ENCODE data around the gene KRT2.

KRT2 gene

DNA sequence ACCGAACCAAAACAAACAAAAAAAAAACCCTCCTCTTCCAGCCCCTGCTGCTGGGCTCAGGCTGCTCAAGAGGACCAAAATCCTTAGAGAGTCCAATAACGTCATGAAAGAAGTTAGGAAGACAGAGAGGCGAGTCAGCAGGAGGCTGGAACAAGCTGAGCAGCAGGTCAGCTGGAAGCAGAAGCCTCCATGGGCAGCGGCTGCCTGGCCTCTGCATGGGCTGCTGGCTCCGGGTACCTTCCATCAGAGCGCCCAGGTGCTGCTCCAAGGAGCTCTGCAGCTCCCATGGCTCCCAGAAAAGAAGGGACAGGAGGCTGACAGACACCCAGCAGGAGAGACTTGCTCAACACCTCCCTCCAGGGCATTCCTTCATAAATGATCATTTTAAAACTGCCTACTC, 3.2 kb upstream of the KRT2 start:
- DNase-seq (ENCODE audit: insufficient read length, low spot score) (no peak), FAIRE-seq (no peak)
- TF ChIP-seq, protein P1, sequence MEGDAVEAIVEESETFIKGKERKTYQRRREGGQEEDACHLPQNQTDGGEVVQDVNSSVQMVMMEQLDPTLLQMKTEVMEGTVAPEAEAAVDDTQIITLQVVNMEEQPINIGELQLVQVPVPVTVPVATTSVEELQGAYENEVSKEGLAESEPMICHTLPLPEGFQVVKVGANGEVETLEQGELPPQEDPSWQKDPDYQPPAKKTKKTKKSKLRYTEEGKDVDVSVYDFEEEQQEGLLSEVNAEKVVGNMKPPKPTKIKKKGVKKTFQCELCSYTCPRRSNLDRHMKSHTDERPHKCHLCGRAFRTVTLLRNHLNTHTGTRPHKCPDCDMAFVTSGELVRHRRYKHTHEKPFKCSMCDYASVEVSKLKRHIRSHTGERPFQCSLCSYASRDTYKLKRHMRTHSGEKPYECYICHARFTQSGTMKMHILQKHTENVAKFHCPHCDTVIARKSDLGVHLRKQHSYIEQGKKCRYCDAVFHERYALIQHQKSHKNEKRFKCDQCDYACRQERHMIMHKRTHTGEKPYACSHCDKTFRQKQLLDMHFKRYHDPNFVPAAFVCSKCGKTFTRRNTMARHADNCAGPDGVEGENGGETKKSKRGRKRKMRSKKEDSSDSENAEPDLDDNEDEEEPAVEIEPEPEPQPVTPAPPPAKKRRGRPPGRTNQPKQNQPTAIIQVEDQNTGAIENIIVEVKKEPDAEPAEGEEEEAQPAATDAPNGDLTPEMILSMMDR (IDR thresholded peaks at IDR 0.05; ENCODE audit: insufficient read depth, missing control alignments): no peak

DNA sequence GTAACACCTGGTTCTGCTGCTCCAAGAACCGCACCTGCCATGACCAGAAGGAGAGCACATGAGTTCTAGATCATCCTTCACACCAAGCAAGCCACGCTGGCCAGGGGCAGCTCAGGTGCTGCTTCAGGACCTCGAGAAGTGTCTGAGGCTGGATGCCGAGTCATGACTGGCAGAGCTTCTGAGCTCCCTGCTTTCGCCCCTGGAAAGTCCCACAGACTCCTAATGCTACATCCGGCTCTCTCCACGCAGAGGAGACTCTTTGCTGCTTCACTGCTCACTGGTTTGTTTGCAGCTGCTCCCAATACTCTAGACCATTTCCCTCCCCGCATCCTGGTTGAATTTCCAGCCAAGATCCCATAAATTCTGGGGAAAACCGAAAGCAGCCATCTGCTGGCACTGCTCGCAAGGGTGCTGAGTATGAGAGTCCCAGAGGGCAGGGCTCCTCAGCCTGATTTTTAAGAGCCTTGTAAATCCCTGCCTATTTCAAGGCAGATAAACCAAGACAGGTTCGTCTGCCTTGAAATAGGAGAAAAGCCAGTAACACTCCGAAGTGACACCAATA, 1.4 kb downstream of the KRT2 start:
- TF ChIP-seq, protein P1 (IDR thresholded peaks at IDR 0.05; ENCODE audit: insufficient read depth, missing control alignments): no peak
- no peak for DNase-seq (ENCODE audit: insufficient read length, low spot score)
- FAIRE-seq: no peak

DNA sequence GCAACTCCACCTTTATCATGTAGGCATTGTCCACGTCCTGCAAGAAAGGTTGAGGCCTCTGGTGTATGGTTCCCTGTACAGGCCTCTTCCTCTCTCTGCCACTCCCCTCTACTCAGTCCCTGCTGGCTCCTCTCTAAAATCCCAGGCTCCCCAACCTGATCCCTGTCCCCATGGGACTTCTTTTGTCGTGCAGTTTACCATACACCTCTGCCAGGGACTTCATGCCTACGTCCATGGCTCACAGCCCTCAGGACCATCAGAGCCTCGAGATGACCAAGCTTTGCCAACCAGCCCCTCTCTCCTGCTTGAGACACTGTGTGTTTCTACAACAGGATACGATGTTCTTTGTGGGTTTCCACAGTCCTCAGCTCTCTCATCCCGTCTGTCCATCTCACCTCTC, 2.9 kb downstream of the KRT2 start:
- FAIRE-seq (no peak), DNase-seq (ENCODE audit: insufficient read length, low spot score) (no peak)
- TF ChIP-seq, protein P1 (IDR thresholded peaks at IDR 0.05; ENCODE audit: insufficient read depth, missing control alignments): no peak

DNA sequence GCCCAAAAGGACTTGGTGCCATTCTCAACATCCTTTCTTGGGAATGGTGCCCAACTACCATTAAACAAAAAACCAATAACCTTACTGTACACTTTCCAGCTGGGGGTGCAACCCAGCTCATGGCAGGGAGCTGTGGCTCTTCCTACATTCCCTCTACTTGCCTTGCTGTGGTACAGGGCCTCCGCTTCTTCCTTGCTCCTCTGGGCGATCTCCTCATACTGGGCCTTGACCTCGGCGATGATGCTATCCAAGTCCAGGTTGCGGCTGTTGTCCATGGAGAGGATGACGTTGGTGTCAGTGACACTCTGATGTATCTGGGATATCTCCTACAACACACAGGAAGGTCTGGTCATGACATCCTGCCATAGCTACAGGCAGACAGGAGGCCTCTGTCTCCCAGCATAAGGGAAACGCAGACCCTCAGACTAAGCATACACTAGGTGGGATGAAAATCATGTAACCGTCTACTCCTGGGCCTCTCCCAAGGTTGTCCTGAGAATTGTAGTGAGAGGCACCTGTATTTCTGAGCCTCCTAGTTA, 3.9 kb downstream of the KRT2 start:
- TF ChIP-seq, protein P1 (IDR thresholded peaks at IDR 0.05; ENCODE audit: insufficient read depth, missing control alignments): no peak
- no peak for DNase-seq (ENCODE audit: insufficient read length, low spot score)
- no peak for FAIRE-seq

DNA sequence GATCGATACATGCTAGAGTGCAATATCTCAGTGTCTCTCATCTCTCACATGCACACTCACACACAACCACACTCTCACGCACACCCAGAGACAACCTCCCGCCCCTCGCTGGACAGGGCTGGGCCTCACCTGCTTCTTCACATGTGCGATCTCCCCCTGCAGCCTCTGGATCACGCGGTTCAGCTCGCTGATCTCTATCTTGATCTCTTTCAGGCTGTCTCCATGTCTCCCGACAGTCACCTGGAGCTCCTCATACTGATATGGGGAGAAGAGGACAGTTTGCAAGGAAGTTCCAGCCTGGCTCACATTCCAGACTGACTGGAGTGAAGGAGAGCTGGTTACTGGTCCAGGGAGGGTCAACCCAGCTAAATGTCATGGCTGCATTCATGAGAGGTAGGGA, 4.4 kb downstream of the KRT2 start:
- TF ChIP-seq, protein P1 (IDR thresholded peaks at IDR 0.05; ENCODE audit: insufficient read depth, missing control alignments): no peak
- DNase-seq (ENCODE audit: insufficient read length, low spot score): no peak
- no peak for FAIRE-seq

DNA sequence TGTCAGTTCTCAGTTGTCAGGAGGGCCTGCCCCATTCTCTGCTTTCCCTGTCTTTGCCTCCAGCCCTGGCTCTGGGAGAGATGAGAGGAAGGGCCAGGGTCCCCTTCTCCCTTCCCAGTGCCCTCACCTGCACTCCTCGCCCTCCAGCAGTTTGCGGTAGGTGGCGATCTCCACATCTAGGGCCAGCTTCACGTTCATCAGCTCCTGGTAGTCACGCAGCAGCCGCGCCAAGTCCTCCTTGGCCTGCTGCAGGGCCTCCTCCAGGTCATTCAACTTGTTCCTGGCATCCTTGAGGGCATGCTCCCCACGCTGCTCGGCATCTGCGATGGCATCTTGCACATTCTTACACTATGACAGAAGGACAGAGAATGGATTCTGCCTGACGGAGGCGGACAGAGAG, 5.4 kb downstream of the KRT2 start:
- DNase-seq (ENCODE audit: insufficient read length, low spot score) (no peak), FAIRE-seq (no peak)
- TF ChIP-seq, protein P1 (IDR thresholded peaks at IDR 0.05; ENCODE audit: insufficient read depth, missing control alignments): no peak

DNA sequence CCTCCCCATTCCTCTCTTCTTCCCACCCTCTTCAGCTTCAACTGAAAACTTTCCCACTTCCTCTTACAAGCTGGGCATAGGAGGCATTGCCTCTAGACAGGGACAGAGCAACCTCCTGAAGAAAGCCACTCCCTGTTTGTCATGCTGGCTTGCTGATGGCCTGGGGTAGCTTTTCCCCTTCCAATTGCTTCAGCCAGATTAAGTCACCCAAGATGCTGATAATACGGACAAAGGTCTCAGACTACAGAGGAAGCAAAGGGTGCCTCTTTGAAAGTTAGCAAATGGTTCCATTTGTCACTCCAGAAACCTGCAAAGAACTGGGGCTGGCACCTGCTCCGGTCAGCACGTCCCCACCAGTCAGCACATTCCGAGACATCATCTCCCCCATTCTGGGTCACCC, 6.0 kb downstream of the KRT2 start:
- DNase-seq (ENCODE audit: insufficient read length, low spot score) (no peak), FAIRE-seq (no peak)
- TF ChIP-seq, protein P1 (IDR thresholded peaks at IDR 0.05; ENCODE audit: insufficient read depth, missing control alignments): no peak

Data from D721Med (cell line).